ENCODE measurements around the gene LARP4. TPM values are rescaled to one million over a fixed set of nuclear protein-coding genes. Genes with fewer than 3 reads are reported as not detected.

Gene LARP4
- total and polyA plus RNA-seq, 2 experiments from 2014 or later = 59.1 to 88.8 TPM

GRCh38 chr12:50520416-50521207 is 119.9 kb downstream of the LARP4 start:
- Histone ChIP-seq H3K36me3 (ENCODE audit: insufficient read depth) (no peaks in the 10 kb centered on the region), H4K20me1 (replicated peaks; ENCODE audit: insufficient read depth) (peaks cover 26% of the 10 kb centered on the region), H3F3A (replicated peaks; ENCODE audit: low read depth) (no peaks in the 10 kb centered on the region), H3K27ac (ENCODE audit: low read depth) (peak overlapping the region; percentile 40; the same call in 1 of the 2 replicates), H3K4me2 (no peak overlapping the region), H3K79me2 (replicated peaks; ENCODE audit: insufficient read depth) (peaks cover 91% of the 10 kb centered on the region), H3K27me3 (ENCODE audit: insufficient read depth) (no peaks in the 10 kb centered on the region), H3K9me2 (ENCODE audit: insufficient read depth) (peaks cover 5% of the 10 kb centered on the region; the same call in 1 of the 2 replicates), H2AFZ (no peak overlapping the region), H3K4me3 (no peak overlapping the region), H3K4me1 (ENCODE audit: insufficient read depth) (peaks cover 7% of the 10 kb centered on the region; the same call in 1 of the 2 replicates)
- Mint-ChIP-seq H3K4me1 (peaks cover 6% of the 10 kb centered on the region; the same call in 1 of the 3 replicates), H3K36me3 (ENCODE audit: low read depth) (peaks cover 4% of the 10 kb centered on the region), H3K27me3 (ENCODE audit: insufficient read depth, low read depth, poor library complexity) (no peaks in the 10 kb centered on the region), H3K27ac (no peak overlapping the region), H3K4me3 (no peak overlapping the region), H3K9me3 (no peaks in the 10 kb centered on the region)
- no peak for ATAC-seq
- TF ChIP-seq, protein P1, sequence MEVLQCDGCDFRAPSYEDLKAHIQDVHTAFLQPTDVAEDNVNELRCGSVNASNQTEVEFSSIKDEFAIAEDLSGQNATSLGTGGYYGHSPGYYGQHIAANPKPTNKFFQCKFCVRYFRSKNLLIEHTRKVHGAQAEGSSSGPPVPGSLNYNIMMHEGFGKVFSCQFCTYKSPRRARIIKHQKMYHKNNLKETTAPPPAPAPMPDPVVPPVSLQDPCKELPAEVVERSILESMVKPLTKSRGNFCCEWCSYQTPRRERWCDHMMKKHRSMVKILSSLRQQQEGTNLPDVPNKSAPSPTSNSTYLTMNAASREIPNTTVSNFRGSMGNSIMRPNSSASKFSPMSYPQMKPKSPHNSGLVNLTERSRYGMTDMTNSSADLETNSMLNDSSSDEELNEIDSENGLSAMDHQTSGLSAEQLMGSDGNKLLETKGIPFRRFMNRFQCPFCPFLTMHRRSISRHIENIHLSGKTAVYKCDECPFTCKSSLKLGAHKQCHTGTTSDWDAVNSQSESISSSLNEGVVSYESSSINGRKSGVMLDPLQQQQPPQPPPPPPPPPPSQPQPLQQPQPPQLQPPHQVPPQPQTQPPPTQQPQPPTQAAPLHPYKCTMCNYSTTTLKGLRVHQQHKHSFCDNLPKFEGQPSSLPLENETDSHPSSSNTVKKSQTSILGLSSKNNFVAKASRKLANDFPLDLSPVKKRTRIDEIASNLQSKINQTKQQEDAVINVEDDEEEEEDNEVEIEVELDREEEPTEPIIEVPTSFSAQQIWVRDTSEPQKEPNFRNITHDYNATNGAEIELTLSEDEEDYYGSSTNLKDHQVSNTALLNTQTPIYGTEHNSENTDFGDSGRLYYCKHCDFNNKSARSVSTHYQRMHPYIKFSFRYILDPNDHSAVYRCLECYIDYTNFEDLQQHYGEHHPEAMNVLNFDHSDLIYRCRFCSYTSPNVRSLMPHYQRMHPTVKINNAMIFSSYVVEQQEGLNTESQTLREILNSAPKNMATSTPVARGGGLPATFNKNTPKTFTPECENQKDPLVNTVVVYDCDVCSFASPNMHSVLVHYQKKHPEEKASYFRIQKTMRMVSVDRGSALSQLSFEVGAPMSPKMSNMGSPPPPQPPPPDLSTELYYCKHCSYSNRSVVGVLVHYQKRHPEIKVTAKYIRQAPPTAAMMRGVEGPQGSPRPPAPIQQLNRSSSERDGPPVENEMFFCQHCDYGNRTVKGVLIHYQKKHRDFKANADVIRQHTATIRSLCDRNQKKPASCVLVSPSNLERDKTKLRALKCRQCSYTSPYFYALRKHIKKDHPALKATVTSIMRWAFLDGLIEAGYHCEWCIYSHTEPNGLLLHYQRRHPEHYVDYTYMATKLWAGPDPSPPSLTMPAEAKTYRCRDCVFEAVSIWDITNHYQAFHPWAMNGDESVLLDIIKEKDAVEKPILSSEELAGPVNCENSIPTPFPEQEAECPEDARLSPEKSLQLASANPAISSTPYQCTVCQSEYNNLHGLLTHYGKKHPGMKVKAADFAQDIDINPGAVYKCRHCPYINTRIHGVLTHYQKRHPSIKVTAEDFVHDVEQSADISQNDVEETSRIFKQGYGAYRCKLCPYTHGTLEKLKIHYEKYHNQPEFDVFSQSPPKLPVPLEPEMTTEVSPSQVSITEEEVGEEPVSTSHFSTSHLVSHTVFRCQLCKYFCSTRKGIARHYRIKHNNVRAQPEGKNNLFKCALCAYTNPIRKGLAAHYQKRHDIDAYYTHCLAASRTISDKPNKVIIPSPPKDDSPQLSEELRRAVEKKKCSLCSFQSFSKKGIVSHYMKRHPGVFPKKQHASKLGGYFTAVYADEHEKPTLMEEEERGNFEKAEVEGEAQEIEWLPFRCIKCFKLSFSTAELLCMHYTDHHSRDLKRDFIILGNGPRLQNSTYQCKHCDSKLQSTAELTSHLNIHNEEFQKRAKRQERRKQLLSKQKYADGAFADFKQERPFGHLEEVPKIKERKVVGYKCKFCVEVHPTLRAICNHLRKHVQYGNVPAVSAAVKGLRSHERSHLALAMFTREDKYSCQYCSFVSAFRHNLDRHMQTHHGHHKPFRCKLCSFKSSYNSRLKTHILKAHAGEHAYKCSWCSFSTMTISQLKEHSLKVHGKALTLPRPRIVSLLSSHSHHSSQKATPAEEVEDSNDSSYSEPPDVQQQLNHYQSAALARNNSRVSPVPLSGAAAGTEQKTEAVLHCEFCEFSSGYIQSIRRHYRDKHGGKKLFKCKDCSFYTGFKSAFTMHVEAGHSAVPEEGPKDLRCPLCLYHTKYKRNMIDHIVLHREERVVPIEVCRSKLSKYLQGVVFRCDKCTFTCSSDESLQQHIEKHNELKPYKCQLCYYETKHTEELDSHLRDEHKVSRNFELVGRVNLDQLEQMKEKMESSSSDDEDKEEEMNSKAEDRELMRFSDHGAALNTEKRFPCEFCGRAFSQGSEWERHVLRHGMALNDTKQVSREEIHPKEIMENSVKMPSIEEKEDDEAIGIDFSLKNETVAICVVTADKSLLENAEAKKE (CRISPR knock-in tag; IDR thresholded peaks at IDR 0.05) = no peak
- TF ChIP-seq POLR2AphosphoS5 (IDR thresholded peaks at IDR 0.05; ENCODE audit: low read depth) (no peak), EZH2phosphoT487 (IDR thresholded peaks at IDR 0.05; ENCODE audit: unreplicated experiment) (no peak), STAT1 (IDR thresholded peaks at IDR 0.05; ENCODE audit: unreplicated experiment) (no peak), ETS1 (IDR thresholded peaks at IDR 0.05) (no peak), REST (IDR thresholded peaks at IDR 0.05; ENCODE audit: unreplicated experiment) (no peak), CREB1 (CRISPR knock-in tag; IDR thresholded peaks at IDR 0.05; ENCODE audit: low read depth) (no peak), ZNF331 (CRISPR knock-in tag; IDR thresholded peaks at IDR 0.05; ENCODE audit: low read depth) (no peak), JUNB (IDR thresholded peaks at IDR 0.05; ENCODE audit: unreplicated experiment) (no peak), EZH2 (IDR thresholded peaks at IDR 0.05; ENCODE audit: low read depth, unreplicated experiment) (no peak), NANOG (IDR thresholded peaks at IDR 0.05; ENCODE audit: borderline replicate concordance) (no peak), ZNF114 (CRISPR knock-in tag; IDR thresholded peaks at IDR 0.05) (no peak), CTCF (conservative IDR thresholded peaks at IDR 0.05; ENCODE audit: low read depth in 2 of 2) (no peak)
- no peak for DNase-seq (ENCODE audit: low spot score)
